K562 (cell line): ENCODE results near the gene GALNT16. TPM values are rescaled to one million over a fixed set of nuclear protein-coding genes. Genes with fewer than 3 reads are reported as not detected.

Experiments used
- ATAC-seq: fragments of 200-7000 bp; cut with Tn5 transposase; 3 replicates; pipeline ENCODE4 v1.9.1; 2020; ENCODE audit warnings: moderate library complexity
- BruUV-seq: library from RNA; stranded (reverse); fragments of 400-500 nt; replicated peaks from 2 replicates; lab custom pipeline; 2021; lab: Mats Ljungman, UMichigan
- CTCF ChIA-PET: fragments of 300-600 bp; formaldehyde crosslinking; extraction: SDS; loops from one replicate; lab custom pipeline; 2021; ENCODE audit warnings: low intra/inter-chr PET ratio; lab: Yijun Ruan, JAX
- POLR2A ChIA-PET: fragments of 300-600, 350-650 bp; sonication (Branson Sonifier 250); formaldehyde crosslinking; extraction: SDS; loops from one replicate; lab custom pipeline; 2021; ENCODE audit warnings: antibody characterized with exemption, inconsistent platforms; lab: Yijun Ruan, JAX
- DNase-seq, 4 experiments: peaks; one replicate each; pipeline versions ENCODE4 v3.0.0 to v3.0.0-alpha.2; 2011 to 2018; ENCODE audit warnings: low spot score in 3 of 4, mixed read lengths in 3 of 4; ENCODE audit errors: extremely low read depth in 1 of 4
- FAIRE-seq: peaks from 2 replicates; lab custom pipeline; 2011; peaks lifted over from hg19 to GRCh38; lab: Jason Lieb, UNC
- H2AFZ ChIP-seq: 2 replicates; pipeline ENCODE4 v1.6.0; 2011; ENCODE audit warnings: low read depth, low read length, control low read depth, inconsistent platforms
- H3K27ac ChIP-seq: fragments of 200-600 bp; 3 replicates; pipeline ENCODE4 v1.8.0; 2011; ENCODE audit warnings: low read depth, mild to moderate bottlenecking, control low read depth, inconsistent platforms, low read length, moderate library complexity, mixed read lengths; ENCODE audit errors: extremely low read depth
- H3K27me3 ChIP-seq, 2 experiments: fragments of 300-600 bp in 1 of 2; 2 replicates in 1 of 2; 3 replicates in 1 of 2; pipeline versions ENCODE4 v1.6.0 to v1.8.0; 2011; ENCODE audit warnings: inconsistent platforms in 2 of 2, low read length in 2 of 2, mild to moderate bottlenecking in 1 of 2, mixed read lengths in 1 of 2, moderate library complexity in 1 of 2; ENCODE audit not compliant: control insufficient read depth in 2 of 2, insufficient read depth in 2 of 2
- H3K36me3 ChIP-seq: fragments of 300-600 bp; 3 replicates; pipeline ENCODE4 v1.8.0; 2011; ENCODE audit warnings: mild to moderate bottlenecking, low read length, inconsistent platforms; ENCODE audit not compliant: control insufficient read depth, insufficient read depth
- H3K4me1 ChIP-seq, 2 experiments: fragments of 200-600 bp in 1 of 2; replicated peaks in 1 of 2; 2 replicates in 1 of 2; 3 replicates in 1 of 2; pipeline versions ENCODE4 v1.5.1 to v1.8.0; 2011; ENCODE audit warnings: inconsistent platforms in 2 of 2, low read length in 2 of 2, mild to moderate bottlenecking in 1 of 2, mixed read lengths in 1 of 2, moderate library complexity in 1 of 2; ENCODE audit not compliant: control insufficient read depth in 2 of 2, insufficient read depth in 2 of 2
- H3K4me2 ChIP-seq: 2 replicates; pipeline ENCODE4 v1.6.1; 2011; ENCODE audit warnings: low read length, control low read depth, inconsistent platforms, mixed read lengths; ENCODE audit not compliant: insufficient read depth
- H3K4me3 ChIP-seq: fragments of 200-600 bp; sonication (generic), shearing (Covaris generic); 2 replicates; pipeline ENCODE4 v1.5.1; 2016; ENCODE audit warnings: control low read depth, inconsistent platforms
- H3K79me2 ChIP-seq: fragments of 200-600 bp; 3 replicates; pipeline ENCODE4 v1.8.0; 2011; ENCODE audit warnings: low read length, inconsistent platforms; ENCODE audit not compliant: control insufficient read depth, insufficient read depth
- H3K9ac ChIP-seq, 2 experiments: 2 replicates each; pipeline versions ENCODE4 v1.6.0 to v1.6.1; 2011; ENCODE audit warnings: low read depth in 2 of 2, low read length in 2 of 2, control low read depth in 1 of 2, inconsistent platforms in 1 of 2, mild to moderate bottlenecking in 1 of 2, mixed read lengths in 1 of 2; ENCODE audit not compliant: insufficient read depth in 1 of 2
- H3K9me1 ChIP-seq: one replicate; pipeline ENCODE4 v1.6.0; 2011; ENCODE audit warnings: inconsistent platforms, mild to moderate bottlenecking, low read length, moderate library complexity; ENCODE audit not compliant: control insufficient read depth, insufficient read depth
- H3K9me3 ChIP-seq: replicated peaks from 2 replicates; pipeline ENCODE4 v1.5.1; 2011; ENCODE audit warnings: low read depth, low read length, inconsistent platforms; ENCODE audit not compliant: control insufficient read depth, insufficient read depth
- H4K20me1 ChIP-seq: replicated peaks from 2 replicates; pipeline ENCODE4 v1.6.1; 2011; ENCODE audit warnings: low read length, inconsistent platforms, mixed read lengths; ENCODE audit not compliant: control insufficient read depth, insufficient read depth
- HMGN3 ChIP-seq: IDR thresholded peaks from 2 replicates; pipeline ENCODE4 v1.6.1; 2011; ENCODE audit warnings: borderline replicate concordance, low read depth, mild to moderate bottlenecking, mixed read lengths, low read length; ENCODE audit not compliant: insufficient read length; ENCODE audit errors: extremely low read depth
- RBM17 ChIP-seq: fragments of 200-400 bp; formaldehyde crosslinking; IDR thresholded peaks from 2 replicates; pipeline ENCODE4 v1.6.1; 2017; ENCODE audit warnings: low read depth, mild to moderate bottlenecking, low read length, borderline replicate concordance
- SAFB2 ChIP-seq: fragments of 200-400 bp; formaldehyde crosslinking; IDR thresholded peaks from 2 replicates; pipeline ENCODE4 v1.6.1; 2018; ENCODE audit warnings: borderline replicate concordance, low read length, low read depth, moderate library complexity; ENCODE audit not compliant: severe bottlenecking
- TAF15 ChIP-seq: fragments of 200-400 bp; formaldehyde crosslinking; IDR thresholded peaks from 2 replicates; pipeline ENCODE4 v1.6.1; 2017; ENCODE audit warnings: mild to moderate bottlenecking, low read depth, low read length, moderate library complexity
- XRCC3 ChIP-seq: fragments of 450-650 bp; IDR thresholded peaks from 2 replicates; pipeline ENCODE4 v1.6.1; 2017; ENCODE audit warnings: mild to moderate bottlenecking, moderate library complexity
- WGBS: fragments of 100-300 bp; shearing (Covaris generic); methylation state at CpG from one replicate; pipeline ENCODE4 v1.1.6; 2016; ENCODE audit warnings: low coverage, mixed read lengths; ENCODE audit not compliant: insufficient coverage; ENCODE audit errors: missing lambda C conversion rate; 5-methylcytosine and 5-hydroxymethylcytosine counted together
- in situ Hi-C: fragments of 300-500 bp; cut with MboI; formaldehyde crosslinking; loops from 4 replicates; pipeline ENCODE4 v1.15.0; 2018; ENCODE audit warnings: inconsistent platforms, mixed read lengths
- intact Hi-C: fragments of 100-400 bp; cut with micrococcal nuclease; formaldehyde crosslinking; loops from 2 replicates; pipeline ENCODE4 v1.14.2; 2022
- polyA plus RNA-seq, 8 experiments: library from polyadenylated mRNA; depleted of rRNA in 4 of 8; stranded (reverse) in 5 of 8; unstranded in 3 of 8; fragments of >200 nt; fragmentation: Nextera tagmentation in 2 of 8; fragmentation: Illumina TruSeq in 1 of 8; extraction: Ambion mirVana in 2 of 8; extraction: Trizol in 1 of 8; gene quantifications; 2 replicates each; pipeline versions ENCODE4 v1.2.1 to v1.2.3, GENCODE V29; 2011 to 2014; ENCODE audit warnings: inconsistent platforms in 1 of 8, missing spikeins in 1 of 8
- total RNA-seq, 7 experiments: library from RNA; depleted of rRNA in 6 of 7; stranded (reverse); fragments of >200 nt in 6 of 7; fragmentation: Illumina TruSeq in 2 of 7; extraction: Trizol in 2 of 7; gene quantifications; 2 replicates each; pipeline versions ENCODE4 v1.2.1 to v1.2.3, GENCODE V29; 2011 to 2021; ENCODE audit warnings: low replicate concordance in 1 of 7

GALNT16 gene
- total and polyA plus RNA-seq, 9 of the 15 experiments (the other 6 are each of a cell fraction or from before 2014, with no cell fraction given), result not detected

GRCh38 chr14:69332782-69333395, 72.9 kb downstream of the GALNT16 start:
- TF ChIP-seq RBM17, result no peak
- TF ChIP-seq SAFB2, result no peak
- TF ChIP-seq XRCC3, result no peak
- TF ChIP-seq HMGN3, result no peak
- TF ChIP-seq TAF15, result no peak
- ChIA-PET POLR2A (interaction anchor here (1.2 kb wide), 1 partner anchor 14 kb away, joined by 4 read pairs; no protein-coding TSS in a partner anchor), CTCF (no interaction called here)
- intact Hi-C loops (no loop called here), in situ Hi-C loops (no loop called here)
- FAIRE-seq, result no peak
- Histone ChIP-seq H3K79me2 (no peaks in the 10 kb centered on the region), H3K9ac (no peak overlapping the region), H3K4me2 (no peak overlapping the region), H3K9me1 (no peaks in the 10 kb centered on the region), H2AFZ (no peak overlapping the region), H3K36me3 (no peaks in the 10 kb centered on the region), H4K20me1 (peaks cover 4% of the 10 kb centered on the region; the same call in 1 of the 2 replicates), H3K4me3 (no peak overlapping the region), H3K27ac (no peak overlapping the region), H3K27me3 (peaks cover 6 to 59% of the 10 kb centered on the region in 2 experiments), H3K9me3 (no peaks in the 10 kb centered on the region), H3K4me1 (no peaks in the 10 kb centered on the region)
- WGBS, result 0% methylated on average over 6 of the region's 13 CpGs
- ATAC-seq, result no peak
- BruUV-seq, result no TSS peak
- no peak for DNase-seq
